K562 (cell line): ENCODE results near the gene MED16. TPM values are rescaled to one million over a fixed set of nuclear protein-coding genes. Genes with fewer than 3 reads are reported as not detected.

Source experiments
- ATF4 ChIP-seq: fragments of 450-650 bp; formaldehyde crosslinking; IDR thresholded peaks from 2 replicates; pipeline ENCODE4 v1.4.0; 2022; ENCODE audit warnings: mild to moderate bottlenecking, moderate library complexity
- HDAC1 ChIP-seq, 2 experiments: fragments of 450-650 bp; IDR thresholded peaks; 2 replicates each; pipeline ENCODE4 v1.6.1; 2016 to 2017; ENCODE audit warnings: inconsistent platforms in 1 of 2, mild to moderate bottlenecking in 1 of 2, moderate library complexity in 1 of 2
- LCOR ChIP-seq: sonication (generic); formaldehyde crosslinking; IDR thresholded peaks from 2 replicates; pipeline ENCODE4 v1.8.0; 2022; ENCODE audit warnings: mild to moderate bottlenecking, missing genetic modification reagents
- MAFK ChIP-seq: IDR thresholded peaks from 2 replicates; pipeline ENCODE4 v1.6.1; 2011; ENCODE audit warnings: low read length, improper control_type of control experiment
- RBM14 ChIP-seq: fragments of 200-400 bp; formaldehyde crosslinking; IDR thresholded peaks from 2 replicates; pipeline ENCODE4 v1.6.1; 2018; ENCODE audit warnings: low read depth, mild to moderate bottlenecking, low read length, moderate library complexity, borderline replicate concordance; ENCODE audit not compliant: insufficient read depth
- SIX5 ChIP-seq, 2 experiments: IDR thresholded peaks; 2 replicates each; pipeline ENCODE4 v1.6.1; 2011; ENCODE audit warnings: low read length in 2 of 2, borderline replicate concordance in 1 of 2, low read depth in 1 of 2, mild to moderate bottlenecking in 1 of 2, moderate library complexity in 1 of 2; ENCODE audit not compliant: insufficient read depth in 1 of 2
- TEAD4 ChIP-seq, 2 experiments: sonication (generic) in 1 of 2; formaldehyde crosslinking in 1 of 2; IDR thresholded peaks; 2 replicates each; pipeline versions ENCODE4 v1.6.1 to v1.8.0; 2012 to 2022; ENCODE audit warnings: borderline replicate concordance in 1 of 2, inconsistent platforms in 1 of 2, low read length in 1 of 2, mild to moderate bottlenecking in 1 of 2, missing genetic modification reagents in 1 of 2
- TOE1 ChIP-seq, 2 experiments: fragments of 450-650 bp in 1 of 2; sonication (generic) in 1 of 2; formaldehyde crosslinking in 1 of 2; IDR thresholded peaks; 2 replicates each; pipeline versions ENCODE4 v1.7.1 to v1.8.0; 2016 to 2022; ENCODE audit warnings: borderline replicate concordance in 2 of 2, mild to moderate bottlenecking in 2 of 2, antibody characterized with exemption in 1 of 2, inconsistent platforms in 1 of 2, low read depth in 1 of 2, missing genetic modification reagents in 1 of 2, moderate library complexity in 1 of 2
- ZBTB40 ChIP-seq, 2 experiments: fragments of 450-650 bp in 1 of 2; sonication (generic) in 1 of 2; formaldehyde crosslinking in 1 of 2; IDR thresholded peaks; 2 replicates each; pipeline versions ENCODE4 v1.7.1 to v1.9.0; 2016 to 2022; ENCODE audit warnings: inconsistent platforms in 1 of 2, mild to moderate bottlenecking in 1 of 2, missing genetic modification reagents in 1 of 2
- ZBTB7A ChIP-seq: IDR thresholded peaks from 2 replicates; pipeline ENCODE4 v1.6.1; 2011; ENCODE audit warnings: low read depth, mild to moderate bottlenecking, low read length, moderate library complexity, borderline replicate concordance; ENCODE audit not compliant: control insufficient read depth
- ZNF224 ChIP-seq: sonication (generic); formaldehyde crosslinking; IDR thresholded peaks from 2 replicates; pipeline ENCODE4 v1.8.0; 2022; ENCODE audit warnings: mild to moderate bottlenecking, missing genetic modification reagents
- ZNF668 ChIP-seq: fragments of 250-450 bp; sonication (Bioruptor Pico); IDR thresholded peaks from 2 replicates; pipeline ENCODE4 v1.8.0; 2022; ENCODE audit warnings: mild to moderate bottlenecking, inconsistent platforms
- polyA plus RNA-seq, 8 experiments: library from polyadenylated mRNA; depleted of rRNA in 4 of 8; stranded (reverse) in 5 of 8; unstranded in 3 of 8; fragments of >200 nt; fragmentation: Nextera tagmentation in 2 of 8; fragmentation: Illumina TruSeq in 1 of 8; extraction: Ambion mirVana in 2 of 8; extraction: Trizol in 1 of 8; gene quantifications; 2 replicates each; pipeline versions ENCODE4 v1.2.1 to v1.2.3, GENCODE V29; 2011 to 2014; ENCODE audit warnings: inconsistent platforms in 1 of 8, missing spikeins in 1 of 8
- total RNA-seq, 7 experiments: library from RNA; depleted of rRNA in 6 of 7; stranded (reverse); fragments of >200 nt in 6 of 7; fragmentation: Illumina TruSeq in 2 of 7; extraction: Trizol in 2 of 7; gene quantifications; 2 replicates each; pipeline versions ENCODE4 v1.2.1 to v1.2.3, GENCODE V29; 2011 to 2021; ENCODE audit warnings: low replicate concordance in 1 of 7
- TF ChIP-seq, protein P1 (sequence below): IDR thresholded peaks from 2 replicates; pipeline ENCODE4 v1.6.1; 2011; ENCODE audit warnings: borderline replicate concordance, low read depth, mild to moderate bottlenecking, moderate library complexity, low read length; ENCODE audit not compliant: insufficient read depth, poor library complexity, severe bottlenecking

MED16 gene
- total and polyA plus RNA-seq, 9 of the 15 experiments (the other 6 are each of a cell fraction or from before 2014, with no cell fraction given) = 0.89 to 59.9 (median 8.6) TPM

DNA sequence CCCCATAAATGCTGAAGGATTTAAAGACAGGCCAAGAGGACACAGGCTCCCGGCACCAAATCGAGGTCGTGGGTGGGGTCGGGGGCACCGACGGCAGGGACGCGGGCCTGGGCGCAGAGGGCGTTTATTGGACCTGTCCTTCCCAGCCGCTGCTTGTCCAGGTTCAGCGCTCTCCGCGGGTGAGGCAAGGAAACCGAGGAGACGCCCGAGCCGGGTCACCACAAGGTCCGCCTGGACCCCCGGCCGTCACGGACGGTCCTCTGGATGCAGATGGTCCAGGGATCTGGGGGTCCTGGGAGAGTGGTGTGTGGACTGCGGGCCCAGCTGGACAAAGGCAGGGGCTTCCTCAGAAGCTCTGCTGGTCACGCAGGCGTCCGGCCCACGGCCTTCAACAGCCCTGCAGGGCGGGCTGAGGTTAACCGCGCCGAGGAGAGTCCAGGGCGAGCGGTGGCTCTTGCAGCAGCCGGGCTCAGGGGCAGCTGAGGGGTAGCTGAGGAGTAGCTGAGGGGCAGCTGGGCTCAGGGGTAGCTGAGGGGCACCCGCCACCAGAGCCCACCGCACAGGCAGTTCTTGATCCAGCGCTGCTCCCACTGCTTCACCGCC, 25.0 kb downstream of the MED16 start (continued):
- TF ChIP-seq, protein P1, sequence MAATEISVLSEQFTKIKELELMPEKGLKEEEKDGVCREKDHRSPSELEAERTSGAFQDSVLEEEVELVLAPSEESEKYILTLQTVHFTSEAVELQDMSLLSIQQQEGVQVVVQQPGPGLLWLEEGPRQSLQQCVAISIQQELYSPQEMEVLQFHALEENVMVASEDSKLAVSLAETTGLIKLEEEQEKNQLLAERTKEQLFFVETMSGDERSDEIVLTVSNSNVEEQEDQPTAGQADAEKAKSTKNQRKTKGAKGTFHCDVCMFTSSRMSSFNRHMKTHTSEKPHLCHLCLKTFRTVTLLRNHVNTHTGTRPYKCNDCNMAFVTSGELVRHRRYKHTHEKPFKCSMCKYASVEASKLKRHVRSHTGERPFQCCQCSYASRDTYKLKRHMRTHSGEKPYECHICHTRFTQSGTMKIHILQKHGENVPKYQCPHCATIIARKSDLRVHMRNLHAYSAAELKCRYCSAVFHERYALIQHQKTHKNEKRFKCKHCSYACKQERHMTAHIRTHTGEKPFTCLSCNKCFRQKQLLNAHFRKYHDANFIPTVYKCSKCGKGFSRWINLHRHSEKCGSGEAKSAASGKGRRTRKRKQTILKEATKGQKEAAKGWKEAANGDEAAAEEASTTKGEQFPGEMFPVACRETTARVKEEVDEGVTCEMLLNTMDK = no peak
- peak; percentile 30; the same call in 1 of the 2 replicates for TF ChIP-seq ZBTB7A
- no peak for TF ChIP-seq ATF4
- no peak for TF ChIP-seq ZBTB40 (IDR thresholded peaks at IDR 0.05)
- no peak for TF ChIP-seq ZBTB40 (CRISPR knock-in tag; IDR thresholded peaks at IDR 0.05)
- no peak for TF ChIP-seq ZNF668 (CRISPR knock-in tag)
- 0 out of 2 replicates have a peak, but pooled peaks have one; percentile 70 for TF ChIP-seq RBM14
- no peak for TF ChIP-seq SIX5 (IDR thresholded peaks at IDR 0.05; ENCODE audit: borderline replicate concordance in 1 of 2, insufficient read depth in 1 of 2, low read depth in 1 of 2, low read length in 2 of 2)
- TF ChIP-seq HDAC1 (IDR thresholded peaks at IDR 0.05) = no peak
- no peak for TF ChIP-seq TOE1 (IDR thresholded peaks at IDR 0.05; ENCODE audit: borderline replicate concordance)
- 0 out of 2 replicates have a peak, but pooled peaks have one; percentile 14 for TF ChIP-seq TOE1 (CRISPR knock-in tag; IDR thresholded peaks at IDR 0.05; ENCODE audit: borderline replicate concordance, low read depth)
- no peak for TF ChIP-seq MAFK
- TF ChIP-seq ZNF224 (CRISPR knock-in tag) = no peak
- no peak for TF ChIP-seq TEAD4 (IDR thresholded peaks at IDR 0.05; ENCODE audit: low read length)
- no peak for TF ChIP-seq TEAD4 (CRISPR knock-in tag; IDR thresholded peaks at IDR 0.05; ENCODE audit: borderline replicate concordance)
- no peak for TF ChIP-seq LCOR (CRISPR knock-in tag)
